Esophagus mucosa (tissue), 1 donor: ENCODE data around the gene PEA15. TPM values are rescaled to one million over a fixed set of nuclear protein-coding genes. Genes with fewer than 3 reads are reported as not detected.

ENCODE experiments used
- ATAC-seq: fragments of 200-7000 bp; cut with Tn5 transposase; one replicate; pipeline ENCODE4 v1.9.1; 2020
- total RNA-seq: library from RNA; stranded (reverse); gene quantifications from one replicate; pipeline ENCODE4 v1.2.4, GENCODE V29; 2023
- donor health status: DM: yes; HTN: yes; CAD: no.

Gene PEA15
- total RNA-seq, 1 donor from 2014 or later, result 107 TPM

- ATAC-seq, result no peak
Measured at GRCh38 chr1:160179336-160179735, 25.8 kb upstream of the PEA15 start.

GRCh38 chr1:160186246-160186645 lies 18.9 kb upstream of the PEA15 start:
- no peak for ATAC-seq

DNA sequence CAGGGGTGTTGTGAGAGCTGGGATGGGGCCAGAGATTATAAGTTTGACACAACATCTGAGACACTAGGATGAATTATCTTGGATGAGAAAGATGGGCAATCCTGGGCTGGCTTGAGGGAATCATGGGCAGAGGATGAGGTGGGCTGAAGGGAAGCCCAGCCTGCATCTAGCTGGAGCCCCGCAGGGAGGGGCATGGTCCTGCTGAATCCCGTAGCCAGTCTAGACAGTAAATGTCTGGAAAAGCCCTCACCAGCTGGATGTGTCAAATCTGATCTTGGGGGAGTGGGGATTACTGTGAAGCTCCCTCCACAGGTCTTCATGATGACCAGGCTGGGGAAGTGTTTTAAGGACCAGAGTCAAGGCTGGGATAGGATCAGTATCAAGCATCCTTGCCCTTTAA lies 18.5 kb upstream of the PEA15 start:
- no peak for ATAC-seq

DNA sequence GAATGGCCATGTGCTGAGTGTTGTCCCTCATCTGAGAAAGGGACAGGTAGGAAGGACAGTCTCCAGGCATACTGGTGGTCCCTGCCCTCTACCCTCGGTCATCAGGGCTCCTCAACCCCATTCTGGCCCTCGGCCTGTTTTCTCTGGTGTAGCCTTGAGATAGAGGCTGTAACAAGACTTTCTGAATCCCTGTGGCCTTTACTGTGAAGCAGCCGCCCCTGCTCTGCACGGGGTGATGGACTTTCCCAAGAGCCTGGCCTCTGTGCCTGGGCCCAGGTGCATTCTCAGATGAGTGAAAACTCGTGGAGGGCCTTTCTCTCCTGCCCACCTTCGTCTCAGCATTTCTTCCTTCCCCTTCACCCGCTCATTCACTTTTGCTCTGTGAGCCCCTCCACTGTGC lies 17.8 kb upstream of the PEA15 start:
- no peak for ATAC-seq

DNA sequence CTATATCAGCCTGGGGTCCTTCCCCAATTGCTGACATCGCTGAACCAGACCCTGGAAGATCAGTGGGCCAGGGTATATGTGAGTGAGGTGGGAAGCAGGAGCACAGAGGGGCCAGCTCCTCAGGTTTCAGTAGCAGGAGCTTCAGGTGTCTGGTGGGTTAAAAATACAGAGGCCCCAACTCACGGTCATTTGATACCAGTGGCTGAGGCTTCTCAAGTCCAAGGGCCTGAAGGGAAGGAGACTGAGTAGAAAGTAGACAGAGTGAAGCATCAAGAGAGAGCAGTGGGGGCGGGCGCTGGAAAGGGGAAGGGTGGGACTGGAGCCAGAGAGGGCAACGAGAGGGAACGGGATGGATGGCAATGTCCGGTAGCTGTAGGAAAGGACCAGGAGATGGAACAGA lies 16.8 kb upstream of the PEA15 start:
- no peak for ATAC-seq

DNA sequence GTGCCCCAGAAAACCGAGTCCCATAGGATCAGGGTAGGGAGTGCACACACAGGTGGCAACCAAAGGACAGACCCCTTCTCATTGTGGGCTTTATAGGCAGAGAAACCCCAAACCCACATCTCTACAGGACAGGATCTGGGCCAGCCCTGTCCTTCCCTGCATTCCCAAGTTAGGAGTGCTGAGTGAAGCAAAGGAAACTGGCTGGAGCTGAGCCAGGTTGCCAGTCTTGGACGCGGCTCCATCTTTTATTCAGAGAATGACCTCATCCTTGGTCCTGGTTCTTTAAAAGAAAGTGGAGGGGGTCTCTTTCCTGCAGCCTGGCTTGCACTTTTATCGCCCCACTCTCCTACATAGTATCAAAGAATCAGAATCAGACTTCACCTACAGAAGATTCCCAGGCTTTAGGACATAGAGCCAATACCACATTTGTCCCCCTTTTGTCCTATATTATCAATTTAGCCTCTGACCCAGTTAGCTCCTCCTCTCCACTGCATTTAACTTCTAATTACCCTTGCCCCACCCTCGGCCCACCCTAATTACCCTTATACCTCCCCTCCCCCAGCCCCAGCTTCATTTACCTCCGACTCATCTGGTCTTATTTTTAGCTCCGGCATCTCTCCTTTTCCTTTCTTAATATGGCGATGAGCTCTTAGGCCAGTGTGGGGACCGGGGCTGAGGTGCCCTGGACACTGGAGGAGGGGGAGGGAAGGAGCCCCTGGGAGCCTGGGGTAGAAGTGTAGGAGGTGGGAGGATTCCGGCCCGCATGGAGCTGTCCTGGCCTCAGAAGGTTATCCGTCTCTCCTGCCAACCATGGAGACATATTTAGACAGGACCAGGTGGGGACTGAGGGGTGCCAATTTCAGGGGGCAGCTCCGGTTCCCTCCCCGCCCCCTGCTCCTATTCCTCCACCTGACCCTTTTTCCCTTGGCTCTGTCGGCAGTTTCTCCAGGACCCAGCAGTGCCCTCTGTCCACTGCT lies 15.2 kb upstream of the PEA15 start, which contains the start of gene CASQ1:
CASQ1 (plus strand) TSS at position 927 of the 977 bp plus-strand sequence. CDS start 177 bp downstream, outside the sequence.
- ATAC-seq, result no peak

GRCh38 chr1:160191756-160192155 lies 13.4 kb upstream of the PEA15 start:
- ATAC-seq, result no peak

DNA sequence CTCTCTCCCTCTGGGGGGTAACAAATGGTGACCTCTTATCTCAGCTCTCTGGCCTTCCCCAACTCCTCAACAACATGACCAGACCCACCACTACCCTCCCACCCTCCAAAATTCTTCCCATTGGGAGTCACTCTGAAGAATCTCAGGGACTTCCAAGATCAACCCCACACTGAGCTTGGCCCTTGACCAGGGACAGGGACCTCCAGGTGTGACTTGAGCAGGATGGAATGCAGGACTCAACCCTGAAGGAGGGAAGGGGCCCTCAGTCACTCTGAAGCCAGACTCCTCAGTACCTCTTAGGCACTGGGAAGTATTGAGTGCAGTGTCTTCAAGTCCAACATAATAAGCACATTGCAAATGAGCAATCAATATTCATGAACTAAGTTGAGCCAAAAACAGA lies 12.9 kb upstream of the PEA15 start:
- no peak for ATAC-seq

DNA sequence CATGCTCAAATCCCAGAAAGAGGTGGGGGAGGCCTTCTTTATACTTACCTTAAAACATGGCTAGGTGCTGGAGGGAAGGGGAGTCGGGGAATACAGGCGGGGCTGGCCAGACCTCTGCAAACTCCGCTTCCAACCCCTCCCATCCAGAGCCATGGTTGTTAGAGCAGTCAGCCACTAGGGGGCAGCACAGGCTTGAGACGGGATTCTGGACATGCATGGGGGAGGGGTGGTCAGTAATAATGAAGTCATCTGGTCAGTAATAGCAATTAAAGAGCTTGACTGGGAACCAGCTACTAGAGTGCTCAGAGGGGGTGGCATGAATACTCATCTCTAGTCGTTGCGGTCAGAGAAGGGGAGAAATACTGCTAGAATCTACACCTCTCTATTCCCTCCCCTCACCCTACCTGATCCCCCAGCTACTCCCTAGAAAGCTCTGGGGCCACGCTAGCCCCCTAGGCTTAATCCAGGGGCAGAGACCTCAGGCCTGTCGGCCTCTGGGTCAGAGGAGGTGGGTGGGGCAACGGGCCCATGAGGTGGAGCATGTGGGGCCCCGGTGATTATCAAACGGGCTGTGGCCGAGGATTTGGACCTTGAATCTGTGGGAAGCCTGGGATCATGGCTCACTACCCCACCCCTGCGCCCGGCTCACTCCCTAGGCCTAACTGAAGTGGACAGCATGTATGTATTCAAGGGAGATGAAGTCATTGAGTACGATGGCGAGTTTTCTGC lies 11.9 kb upstream of the PEA15 start:
- peak; percentile 90 for ATAC-seq

- no peak for ATAC-seq
Measured at GRCh38 chr1:160193832-160194736, 11.1 kb upstream of the PEA15 start.

GRCh38 chr1:160194737-160195059 lies 10.5 kb upstream of the PEA15 start:
- ATAC-seq, result no peak

DNA sequence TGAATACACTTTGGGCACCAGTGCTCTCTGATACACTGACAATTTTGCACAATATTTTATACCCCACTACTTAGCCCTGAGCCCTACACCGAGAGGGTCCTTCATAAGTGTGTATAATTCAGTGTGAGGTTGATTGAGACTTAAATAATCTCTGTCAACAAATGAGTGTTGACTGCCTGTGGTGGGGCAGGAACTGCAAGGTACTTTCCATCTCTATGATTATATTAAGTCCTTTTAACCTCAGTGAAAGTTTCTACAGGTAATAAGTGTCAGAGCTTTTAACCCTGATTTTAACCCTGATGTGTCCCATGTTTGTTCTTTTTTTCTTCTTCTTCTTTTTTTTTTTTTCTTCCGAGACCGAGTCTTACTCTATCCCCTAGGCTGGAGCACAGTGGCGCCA lies 9.0 kb upstream of the PEA15 start:
- no peak for ATAC-seq

- ATAC-seq, result no peak
Measured at GRCh38 chr1:160197231-160197630, 8.0 kb upstream of the PEA15 start.

- no peak for ATAC-seq
Measured at GRCh38 chr1:160200786-160201185, 4.4 kb upstream of the PEA15 start.

DNA sequence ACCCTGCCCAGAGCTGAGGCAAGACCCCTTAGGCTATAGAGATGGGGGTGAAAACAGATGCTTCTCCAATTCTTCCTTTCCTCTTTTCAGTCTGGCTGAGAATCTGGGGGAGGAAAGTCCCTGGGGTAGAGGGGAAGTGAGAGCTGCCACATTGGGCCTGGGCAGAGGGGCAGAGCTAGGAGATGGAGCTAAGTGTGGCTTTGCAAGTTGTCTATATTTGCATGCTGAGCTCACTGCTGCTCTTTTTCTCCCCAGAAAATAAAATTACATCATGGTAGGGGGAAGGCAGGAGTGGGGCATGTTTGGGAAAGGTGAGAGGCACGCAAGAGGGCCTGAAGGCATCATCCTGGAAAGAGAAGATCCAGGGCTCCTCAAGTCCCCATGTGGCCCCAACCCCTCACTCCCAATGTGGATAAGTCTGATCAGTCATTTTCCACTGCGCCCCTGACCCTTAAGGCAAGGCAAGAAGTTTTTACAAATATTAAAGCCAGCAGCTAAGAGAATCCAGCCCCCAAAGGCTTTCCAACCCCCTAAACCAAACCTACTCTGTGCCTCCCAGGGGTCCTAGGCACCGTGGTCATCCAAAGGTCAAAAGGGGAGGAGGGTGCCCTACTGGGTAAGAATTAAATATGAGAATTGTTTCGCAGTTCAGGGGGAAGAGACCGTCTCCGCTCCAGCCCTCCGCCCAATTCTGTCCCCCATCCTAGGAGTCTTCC lies 500 bp upstream of the PEA15 start:
- ATAC-seq, result no peak

DNA sequence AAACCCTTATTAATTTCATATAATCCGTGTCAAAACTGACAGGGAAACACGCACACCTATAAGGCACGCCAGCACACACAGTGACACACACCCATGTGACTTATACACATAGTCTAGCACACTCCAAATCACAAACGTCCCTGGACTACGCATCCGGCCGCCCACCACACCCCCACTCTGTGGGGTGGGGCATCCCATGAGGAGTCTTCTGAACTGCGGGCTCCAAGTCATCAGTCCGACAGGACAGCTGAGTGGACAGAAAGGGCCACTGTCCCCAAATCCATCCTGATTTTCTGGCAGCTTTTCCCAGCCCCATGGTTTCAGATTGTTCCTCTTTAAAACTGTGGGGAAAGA lies 829 bp downstream of the PEA15 start:
- ATAC-seq, result peak; percentile 85

- no peak for ATAC-seq
Measured at GRCh38 chr1:160206421-160207117, 1.4 kb downstream of the PEA15 start.

- ATAC-seq, result no peak
Measured at GRCh38 chr1:160207118-160207650, 2.0 kb downstream of the PEA15 start.

- ATAC-seq, result no peak
Measured at GRCh38 chr1:160207771-160208556, 2.8 kb downstream of the PEA15 start.

DNA sequence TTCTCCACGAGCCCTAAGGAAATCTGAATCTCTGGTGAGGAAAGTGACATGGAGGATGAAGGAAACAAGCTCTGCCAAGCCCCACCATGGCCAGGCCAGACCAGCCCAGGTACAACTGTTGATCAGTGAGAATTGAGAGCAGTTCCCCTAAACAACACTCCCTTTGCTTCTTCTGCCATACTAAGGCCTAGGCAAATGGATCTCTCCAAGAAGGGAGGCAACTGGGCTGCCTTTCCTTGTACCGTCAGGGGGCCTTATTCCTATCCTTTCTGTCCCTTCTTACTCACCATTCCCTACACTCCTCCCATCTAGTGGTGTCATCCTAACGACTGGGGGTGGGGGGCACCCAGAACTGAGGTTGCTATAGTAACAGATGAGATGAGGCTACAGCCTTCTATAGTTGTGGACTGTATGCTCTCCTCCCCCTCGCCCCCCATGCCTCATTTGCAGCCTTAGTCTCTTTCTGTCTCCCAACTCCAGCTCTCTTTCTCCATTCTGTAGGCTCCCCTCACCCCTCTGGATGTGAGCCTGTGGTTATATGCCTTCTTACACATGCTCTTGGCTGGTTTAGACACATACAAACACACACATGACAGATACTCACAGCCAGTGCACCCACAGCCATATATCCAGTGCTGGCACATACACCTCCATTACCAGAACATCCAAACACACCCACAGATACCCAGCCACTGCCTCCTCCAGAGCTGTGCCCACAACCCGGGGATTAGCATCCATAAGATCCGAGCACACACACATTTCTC lies 3.6 kb downstream of the PEA15 start:
- ATAC-seq, result no peak
